Endothelial cell of umbilical vein (primary cell): ENCODE results near the gene HOXA1. TPM values are rescaled to one million over a fixed set of nuclear protein-coding genes. Genes with fewer than 3 reads are reported as not detected.

Source experiments
- Bru-seq: library from RNA; stranded (reverse); fragments of 400-500 nt; gene quantifications from one replicate; lab custom pipeline; 2021; lab: Mats Ljungman, UMichigan
- BruChase-seq, 2 experiments: library from RNA; stranded (reverse); fragments of 400-500 nt; gene quantifications; one replicate each; lab custom pipeline; 2021; lab: Mats Ljungman, UMichigan
- BruUV-seq: library from RNA; stranded (reverse); fragments of 400-500 nt; replicated peaks from 2 replicates; lab custom pipeline; 2021; lab: Mats Ljungman, UMichigan
- CTCF ChIA-PET: fragments of 300-600, 350-600 bp; sonication (Branson Sonifier 250); formaldehyde crosslinking; loops from one replicate; lab custom pipeline; 2021; ENCODE audit warnings: antibody characterized with exemption, inconsistent platforms; lab: Charles Lee
- POLR2A ChIA-PET: fragments of 300-600, 350-600 bp; sonication (Branson Sonifier 250); formaldehyde crosslinking; loops from one replicate; lab custom pipeline; 2021; ENCODE audit warnings: antibody characterized with exemption, inconsistent platforms; lab: Charles Lee
- DNase-seq: peaks from one replicate; pipeline ENCODE4 v3.0.0-alpha.2; 2011; ENCODE audit warnings: low read depth, low spot score
- FAIRE-seq: peaks from 2 replicates; lab custom pipeline; 2011; peaks lifted over from hg19 to GRCh38; lab: Jason Lieb, UNC
- H2AFZ ChIP-seq: 2 replicates; pipeline ENCODE4 v1.6.0; 2012; ENCODE audit warnings: low read depth, low read length, control low read depth, inconsistent platforms
- H3K27ac ChIP-seq: 2 replicates; pipeline ENCODE4 v1.5.1; 2011; ENCODE audit warnings: low read depth, mild to moderate bottlenecking, control low read depth, low read length, moderate library complexity; ENCODE audit not compliant: insufficient read depth
- H3K27me3 ChIP-seq, 2 experiments: 2 replicates each; pipeline versions ENCODE4 v1.6.0 to v1.6.1; 2011; ENCODE audit warnings: low read length in 2 of 2, mixed read lengths in 1 of 2; ENCODE audit not compliant: control insufficient read depth in 2 of 2, insufficient read depth in 2 of 2
- H3K36me3 ChIP-seq, 2 experiments: 2 replicates in 1 of 2; 3 replicates in 1 of 2; pipeline ENCODE4 v1.5.1; 2011; ENCODE audit warnings: low read length in 2 of 2, mild to moderate bottlenecking in 1 of 2, moderate library complexity in 1 of 2; ENCODE audit not compliant: control insufficient read depth in 2 of 2, insufficient read depth in 2 of 2; ENCODE audit errors: extremely low read depth in 1 of 2
- H3K4me1 ChIP-seq: 3 replicates; pipeline ENCODE4 v1.5.1; 2011; ENCODE audit warnings: mild to moderate bottlenecking, low read length; ENCODE audit not compliant: control insufficient read depth, insufficient read depth; ENCODE audit errors: extremely low read depth
- H3K4me2 ChIP-seq: 2 replicates; pipeline ENCODE4 v1.6.1; 2011; ENCODE audit warnings: low read length, control low read depth, mixed read lengths; ENCODE audit not compliant: insufficient read depth
- H3K4me3 ChIP-seq, 3 experiments: fragments of 200-600 bp in 1 of 3; sonication (generic), shearing (Covaris generic) in 1 of 3; replicated peaks in 1 of 3; 2 replicates each; pipeline ENCODE4 v1.5.1; 2011 to 2016; ENCODE audit warnings: control low read depth in 3 of 3, low read length in 3 of 3, mild to moderate bottlenecking in 2 of 3, inconsistent platforms in 1 of 3, low read depth in 1 of 3, moderate library complexity in 1 of 3; ENCODE audit not compliant: insufficient read depth in 1 of 3
- H3K79me2 ChIP-seq: 2 replicates; pipeline ENCODE4 v1.6.0; 2012; ENCODE audit warnings: low read length, inconsistent platforms; ENCODE audit not compliant: control insufficient read depth, insufficient read depth
- H3K9ac ChIP-seq: replicated peaks from 2 replicates; pipeline ENCODE3; 2011; ENCODE audit warnings: low read length, control low read depth; ENCODE audit not compliant: insufficient read depth; ENCODE audit errors: extremely low read depth
- H3K9me1 ChIP-seq: replicated peaks from 3 replicates; pipeline ENCODE4 v1.6.0; 2011; ENCODE audit warnings: mild to moderate bottlenecking, low read length; ENCODE audit not compliant: control insufficient read depth, insufficient read depth; ENCODE audit errors: extremely low read depth
- H3K9me3 ChIP-seq: replicated peaks from 2 replicates; pipeline ENCODE4 v1.5.1; 2012; ENCODE audit warnings: low read length, inconsistent platforms; ENCODE audit not compliant: control insufficient read depth, insufficient read depth
- H4K20me1 ChIP-seq: replicated peaks from 2 replicates; pipeline ENCODE3; 2011; ENCODE audit warnings: mild to moderate bottlenecking, low read length; ENCODE audit not compliant: control insufficient read depth, insufficient read depth; ENCODE audit errors: extremely low read depth
- CTCF ChIP-seq, 2 donors: IDR thresholded peaks; 1 replicate in 1 of 2; 2 replicates in 1 of 2; pipeline ENCODE4 v1.5.1; 2011; ENCODE audit warnings: low read length in 2 of 2, mild to moderate bottlenecking in 2 of 2, moderate library complexity in 2 of 2, control low read depth in 1 of 2, inconsistent platforms in 1 of 2, low read depth in 1 of 2; ENCODE audit not compliant: insufficient read depth in 1 of 2; ENCODE audit errors: extremely low read depth in 1 of 2
- FOS ChIP-seq: IDR thresholded peaks from 2 replicates; pipeline ENCODE4 v1.6.1; 2011; ENCODE audit warnings: mild to moderate bottlenecking, low read length, moderate library complexity, borderline replicate concordance; ENCODE audit not compliant: insufficient read depth
- MAX ChIP-seq: IDR thresholded peaks from 2 replicates; pipeline ENCODE4 v1.6.1; 2011; ENCODE audit not compliant: insufficient read depth, insufficient read length
- MYC ChIP-seq: IDR thresholded peaks from one replicate; pipeline ENCODE4 v1.6.1; 2011; ENCODE audit warnings: mild to moderate bottlenecking, low read depth, low read length
- POLR2A ChIP-seq: IDR thresholded peaks from 2 replicates; pipeline ENCODE4 v1.6.1; 2012; ENCODE audit warnings: low read depth, mild to moderate bottlenecking, control low read depth, low read length
- POLR2AphosphoS5 ChIP-seq: IDR thresholded peaks from 2 replicates; pipeline ENCODE4 v1.6.1; 2012; ENCODE audit warnings: low read depth, mild to moderate bottlenecking, control low read depth, low read length, moderate library complexity; ENCODE audit not compliant: insufficient read depth
- dilution Hi-C: fragments of 300-500 bp; cut with MboI; formaldehyde crosslinking; loops from one replicate; pipeline ENCODE4 v1.15.0; 2019; ENCODE audit warnings: low sequenced_read_pairs; ENCODE audit not compliant: extremely low pct_ligation_motif_present
- intact Hi-C: fragments of 100-400 bp; cut with micrococcal nuclease; formaldehyde crosslinking; loops from one replicate; pipeline ENCODE4 v1.10.0; 2022
- long read RNA-seq: library from polyadenylated mRNA; stranded (forward); transcript quantifications from one replicate; pipeline ENCODE4 v2.0.0, GENCODE V29; 2021
- polyA minus RNA-seq, 3 experiments: library from RNA; depleted of rRNA, polyadenylated mRNA; stranded (reverse); fragments of >200 nt; gene quantifications; 1 replicate in 1 of 3; 2 replicates in 2 of 3; pipeline ENCODE4 v1.2.3, GENCODE V29; 2011
- polyA plus RNA-seq, 4 experiments: library from polyadenylated mRNA; depleted of rRNA in 3 of 4; stranded (reverse) in 3 of 4; unstranded in 1 of 4; fragments of >200 nt; gene quantifications; 2 replicates each; pipeline versions ENCODE4 v1.2.1 to v1.2.3, GENCODE V29; 2011 to 2012; ENCODE audit warnings: missing spikeins in 1 of 4
- total RNA-seq: library from RNA; stranded (reverse); gene quantifications from 2 replicates; pipeline ENCODE4 v1.2.3, GENCODE V29; 2021

The HOXA1 gene
- total RNA-seq (1.5 and 2.4 TPM in 2 replicates), polyA plus RNA-seq (1.2 and 1.5 TPM in 2 replicates), polyA minus RNA-seq (0.89 and 1.3 TPM in 2 replicates), Bru-seq, nascent RNA (percentile 54 among the genes with signal in this experiment), BruChase-seq, experiment 1, labeled RNA remaining after a 6-hour chase (percentile 44 among the genes with signal in this experiment), BruChase-seq, experiment 2, labeled RNA remaining after a 2-hour chase (percentile 56 among the genes with signal in this experiment)
- polyA plus RNA-seq (2011; cell fraction: cytosol; rRNA removed): 0.99 and 1.2 TPM in 2 replicates
- polyA plus RNA-seq (2011; cell fraction: nucleus; rRNA removed): 1.5 and 1.6 TPM in 2 replicates
- 1.4 and 2.3 TPM in 2 replicates for polyA plus RNA-seq (2012)
- polyA minus RNA-seq (2011; cell fraction: cytosol; rRNA and poly(A)+ RNA removed): not detected
- 1.1 and 1.3 TPM in 2 replicates for polyA minus RNA-seq (2011; cell fraction: nucleus; rRNA and poly(A)+ RNA removed)
- long read RNA-seq: 0 reads

GRCh38 chr7:27095897-27096767 is at the start of gene HOXA1:
HOXA1 (minus strand) TSS chr7:27096000; CDS start chr7:27095912, 88 bp downstream.
- Histone ChIP-seq H2AFZ (peak within 1 kb of the TSS; percentile 56), H3K79me2 (peaks cover 59% of the 10 kb centered on the region), H3K27ac (peak within 1 kb of the TSS; percentile 93), H3K27me3 (no peaks in the 10 kb centered on the region), H3K4me1 (peaks cover 48% of the 10 kb centered on the region), H4K20me1 (no peaks in the 10 kb centered on the region), H3K9me1 (no peaks in the 10 kb centered on the region), H3K9me3 (no peaks in the 10 kb centered on the region), H3K4me2 (peak within 1 kb of the TSS; percentile 74), H3K36me3 (peaks cover 0 to 3% of the 10 kb centered on the region in 2 experiments), H3K4me3 (peak within 1 kb of the TSS; percentile 80 to 92 (median 86)), H3K9ac (peak within 1 kb of the TSS; percentile 90)
- intact Hi-C loops (loop anchor here (1.0 to 2.0 kb wide), 7 partner anchors 29 to 1240 kb away; partner anchors contain the start of genes HOXA4 and SKAP2), dilution Hi-C loops (no loop called here)
- POLR2A ChIA-PET: interaction anchor here (0.6 to 1.2 kb wide), 4 partner anchors 13 to 39 kb away, joined by 3 to 7 read pairs (median 4); no protein-coding TSS in a partner anchor
- peak; percentile 95 for DNase-seq
- peak; percentile 94 for FAIRE-seq
- CTCF ChIA-PET: interaction anchor here (1.0 to 9.6 kb wide), 13 partner anchors 10 to 727 kb away, joined by 3 to 124 read pairs (median 4); partner anchors contain the start of gene HOXA5
- TF ChIP-seq MAX (peak; percentile 94), POLR2AphosphoS5 (peak; percentile 82), FOS (no peak), POLR2A (peak; percentile 92), MYC (no peak), CTCF (IDR thresholded peaks at IDR 0.05; ENCODE audit: extremely low read depth in 1 of 2, insufficient read depth in 1 of 2, low read depth in 1 of 2, low read length in 2 of 2) (peak in 1 of 2 donors; percentile 10)
- TSS peak; percentile 13 for BruUV-seq
